Esophagus (tissue), 2 donors: ENCODE data around the gene RHOH. TPM values are rescaled to one million over a fixed set of nuclear protein-coding genes. Genes with fewer than 3 reads are reported as not detected.

ENCODE experiments used
- H3K27ac ChIP-seq, 2 donors: one replicate each; pipeline ENCODE4 v1.5.1; 2013; ENCODE audit warnings: low read depth in 2 of 2, mild to moderate bottlenecking in 2 of 2, inconsistent platforms in 1 of 2, low read length in 1 of 2, moderate library complexity in 1 of 2
- H3K27me3 ChIP-seq, 2 donors: one replicate each; pipeline ENCODE4 v1.6.1; 2013; ENCODE audit warnings: low read length in 2 of 2, control low read depth in 1 of 2, mild to moderate bottlenecking in 1 of 2; ENCODE audit not compliant: insufficient read depth in 2 of 2, control insufficient read depth in 1 of 2
- H3K36me3 ChIP-seq, 2 donors: one replicate each; pipeline ENCODE4 v1.6.1; 2013; ENCODE audit warnings: low read length in 1 of 2; ENCODE audit not compliant: control insufficient read depth in 2 of 2, insufficient read depth in 2 of 2
- H3K4me1 ChIP-seq, 2 donors: one replicate each; pipeline ENCODE4 v1.6.1; 2013; ENCODE audit warnings: low read length in 1 of 2; ENCODE audit not compliant: control insufficient read depth in 2 of 2, insufficient read depth in 2 of 2
- H3K4me3 ChIP-seq, 2 donors: one replicate each; pipeline ENCODE4 v1.5.1; 2013; ENCODE audit warnings: low read length in 2 of 2, mild to moderate bottlenecking in 2 of 2, low read depth in 1 of 2, moderate library complexity in 1 of 2
- H3K9me3 ChIP-seq, 2 donors: one replicate each; pipeline ENCODE4 v1.6.1; 2013; ENCODE audit warnings: mild to moderate bottlenecking in 2 of 2, low read depth in 1 of 2, low read length in 1 of 2, moderate library complexity in 1 of 2; ENCODE audit not compliant: control insufficient read depth in 2 of 2, insufficient read depth in 1 of 2
- whole genome bisulfite sequencing, 2 donors: extraction: QIAGEN DNeasy Blood & Tissue Kit; methylation state at CpG; one replicate each; pipeline ENCODE4 v1.1.7; 2013; 5-methylcytosine and 5-hydroxymethylcytosine counted together
- polyA plus RNA-seq, 2 donors: library from polyadenylated mRNA; stranded (reverse); fragments of 200-250 nt; gene quantifications; one replicate each; pipeline ENCODE4 v1.2.3, GENCODE V29; 2013
- donor health status: healthy with polysubstance abuse.
- donor health status: Bipolar disorder and iron deficiency.

Gene RHOH
- polyA plus RNA-seq, 2 donors: 0.87 to 1.1 TPM

- no peak overlapping the region for H3K27ac ChIP-seq
- H3K9me3 ChIP-seq: peaks cover 0 to 9% of the 10 kb centered on the region in 2 donors
- H3K4me3 ChIP-seq: no peak overlapping the region
- no peaks in the 10 kb centered on the region for H3K4me1 ChIP-seq
- H3K36me3 ChIP-seq: no peaks in the 10 kb centered on the region
- WGBS, 2 donors: 97% methylated on average over 4 of the region's 4 CpGs
- no peaks in the 10 kb centered on the region for H3K27me3 ChIP-seq
Observed at GRCh38 chr4:40295572-40295971, 98.7 kb downstream of the RHOH start.

Other genes starting within 250 kb of the RHOH start
- gene PDS5A, start 219.1 kb upstream of the RHOH start, polyA plus RNA-seq: 10 to 100 TPM; 16.8 to 17.0 TPM
- gene N4BP2, start 140.2 kb upstream of the RHOH start, polyA plus RNA-seq: 1 to 10 TPM; 1.2 to 1.8 TPM
- gene CHRNA9, start 138.3 kb downstream of the RHOH start, polyA plus RNA-seq: not detected